GM19397 (cell line): Measurements from ENCODE around the gene DRD2.

ENCODE experiments used
- ATAC-seq: cut with Tn5 transposase; IDR thresholded peaks from one replicate; pipeline ENCODE4 v1.9.1; 2021; ENCODE audit warnings: mild to moderate bottlenecking, moderate library complexity; ENCODE audit not compliant: unreplicated experiment

Gene DRD2

DNA sequence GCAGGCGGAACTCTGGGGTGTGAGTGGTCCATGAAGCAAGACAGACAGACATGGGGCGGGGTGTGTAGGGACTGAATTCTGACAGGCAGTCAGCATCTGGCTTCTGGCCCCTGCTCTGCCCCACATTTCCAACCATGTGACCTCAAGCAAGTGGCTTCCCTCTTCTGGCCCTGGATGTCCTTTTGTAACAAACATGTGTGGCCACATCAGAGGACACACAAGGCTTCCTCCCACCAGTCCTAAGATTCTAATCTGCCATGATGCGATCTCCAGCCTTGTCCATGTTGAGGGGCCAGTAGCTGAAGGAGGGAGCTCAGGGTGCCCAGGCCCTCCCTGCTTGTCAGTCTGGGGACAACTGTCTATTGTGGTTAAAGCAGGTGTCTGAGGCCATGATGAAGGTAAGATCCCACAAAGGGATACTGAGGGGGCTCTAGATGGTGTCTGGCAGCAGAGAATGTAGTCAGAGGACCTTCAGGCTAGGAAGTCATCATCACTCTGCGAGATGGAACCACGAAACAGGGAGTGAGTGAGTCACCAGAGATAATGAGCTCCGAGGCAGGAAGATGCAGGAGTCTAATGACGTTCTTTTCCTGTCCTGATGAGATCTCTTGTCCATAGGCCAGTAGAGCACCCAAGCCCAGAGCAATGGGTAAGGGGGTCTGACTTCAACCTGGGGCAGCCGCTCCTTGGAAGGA is 27.4 kb downstream of the DRD2 start:
- ATAC-seq, result no peak

DNA sequence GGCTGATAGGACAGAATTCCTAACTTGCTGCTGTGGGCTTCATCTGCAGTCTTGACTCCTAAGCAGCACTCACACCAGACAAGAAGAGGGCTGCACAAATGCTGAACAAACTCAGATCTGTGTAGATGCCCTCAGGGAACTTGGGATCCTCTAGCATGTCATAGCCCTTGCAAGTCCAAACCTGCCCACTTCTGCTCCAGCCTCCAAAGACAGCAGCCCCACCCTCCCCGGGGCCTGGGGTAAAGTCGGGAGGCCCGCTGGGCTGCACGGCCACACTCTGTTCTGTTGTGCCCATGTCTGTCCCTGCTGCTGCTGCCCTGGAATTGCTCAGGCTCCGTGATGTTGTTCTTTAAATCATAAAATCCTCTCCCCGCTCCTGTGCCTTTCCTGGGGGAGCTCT is 28.3 kb downstream of the DRD2 start:
- ATAC-seq, result no peak

DNA sequence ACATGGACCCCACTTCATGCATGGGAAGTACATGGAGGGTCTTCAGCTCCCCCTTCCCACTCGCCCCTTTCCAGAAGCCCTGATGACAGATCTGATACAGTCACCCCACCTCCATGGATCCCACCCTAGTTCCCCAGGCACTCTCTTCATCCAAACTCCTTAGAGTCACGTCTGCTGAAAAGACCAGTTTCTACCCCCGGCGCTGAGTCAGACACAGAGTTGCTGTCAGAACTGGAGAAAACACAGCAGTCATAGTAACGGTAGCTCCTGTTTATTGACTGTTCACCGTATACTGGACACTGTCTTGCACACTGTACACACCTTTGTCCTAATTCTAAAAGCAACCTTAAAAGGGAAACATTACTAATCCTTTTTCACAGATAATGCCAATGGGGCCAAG is 29.1 kb downstream of the DRD2 start:
- no peak for ATAC-seq

DNA sequence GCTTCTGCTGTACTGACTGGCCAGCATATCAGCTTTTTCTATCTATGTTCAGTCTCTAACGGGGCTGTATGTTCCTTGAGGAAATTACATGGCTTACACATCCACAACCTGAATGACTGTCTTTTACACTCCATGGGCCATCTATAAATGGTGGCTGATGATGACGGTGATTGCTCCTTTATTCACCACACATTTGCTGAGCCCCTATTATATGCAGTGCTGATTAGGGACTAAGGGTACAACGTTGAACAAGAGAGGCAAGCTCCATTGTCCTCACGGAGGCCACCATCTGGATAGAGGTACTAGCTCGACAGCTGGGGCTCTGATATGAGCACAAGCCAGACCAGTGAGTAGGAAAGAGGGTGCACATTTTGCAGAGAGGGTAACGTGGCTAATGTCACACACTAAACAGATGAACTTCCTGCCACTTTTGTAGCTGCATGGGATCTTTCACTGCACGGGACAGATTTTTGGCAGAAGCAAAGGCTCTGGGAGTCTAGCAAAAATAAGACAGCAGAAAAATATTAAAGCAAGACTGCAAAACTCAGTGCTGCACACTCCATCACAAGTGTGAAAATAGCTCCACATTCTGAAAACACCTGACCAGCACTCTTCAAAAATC is 30.6 kb downstream of the DRD2 start:
- no peak for ATAC-seq

DNA sequence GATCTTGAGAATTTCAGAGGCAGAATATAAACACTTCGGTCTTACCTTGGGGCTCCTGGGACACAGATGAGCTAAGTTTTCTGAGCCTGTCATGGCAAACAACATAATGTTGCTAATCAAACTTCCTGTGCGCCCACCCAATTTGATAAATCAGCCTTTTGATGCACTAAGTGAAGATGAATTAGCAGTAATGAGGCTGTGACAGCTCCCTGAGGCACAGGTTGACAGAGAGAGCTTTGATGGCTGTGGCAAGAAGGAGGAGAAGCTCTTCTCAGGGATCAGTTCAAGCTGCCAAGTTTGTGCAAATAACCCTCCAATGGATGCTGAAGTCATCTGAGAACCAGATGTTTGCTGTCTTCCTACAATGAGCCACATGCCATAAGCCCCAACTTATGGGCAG is 34.4 kb downstream of the DRD2 start:
- no peak for ATAC-seq

DNA sequence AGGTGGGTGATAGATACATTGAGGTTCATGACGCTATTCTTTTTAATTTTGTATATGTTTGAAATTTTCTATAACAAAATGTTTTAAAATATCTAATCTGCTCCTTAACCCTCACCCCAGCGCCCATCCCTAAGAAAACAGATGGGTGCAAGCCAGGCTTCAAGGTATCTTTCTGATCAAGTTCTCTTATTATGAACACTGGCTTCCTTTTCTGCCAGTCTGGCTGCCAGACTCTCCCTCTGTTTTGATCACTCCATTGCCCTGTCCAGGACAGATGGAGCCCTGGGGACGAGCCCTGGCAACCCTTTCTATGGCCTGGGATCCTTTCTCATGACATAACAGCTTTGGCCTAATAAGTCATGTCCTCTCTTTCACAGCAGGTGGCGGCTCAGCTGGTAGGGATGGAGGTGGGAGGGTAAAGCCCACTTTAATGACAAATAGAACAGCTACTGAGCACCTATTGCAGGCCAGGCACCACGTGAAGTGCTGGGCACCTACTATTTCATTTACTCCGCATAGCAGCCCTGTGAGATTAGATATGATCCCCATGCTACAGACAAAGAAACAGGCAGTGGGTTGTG is 38.4 kb downstream of the DRD2 start:
- ATAC-seq, result no peak

DNA sequence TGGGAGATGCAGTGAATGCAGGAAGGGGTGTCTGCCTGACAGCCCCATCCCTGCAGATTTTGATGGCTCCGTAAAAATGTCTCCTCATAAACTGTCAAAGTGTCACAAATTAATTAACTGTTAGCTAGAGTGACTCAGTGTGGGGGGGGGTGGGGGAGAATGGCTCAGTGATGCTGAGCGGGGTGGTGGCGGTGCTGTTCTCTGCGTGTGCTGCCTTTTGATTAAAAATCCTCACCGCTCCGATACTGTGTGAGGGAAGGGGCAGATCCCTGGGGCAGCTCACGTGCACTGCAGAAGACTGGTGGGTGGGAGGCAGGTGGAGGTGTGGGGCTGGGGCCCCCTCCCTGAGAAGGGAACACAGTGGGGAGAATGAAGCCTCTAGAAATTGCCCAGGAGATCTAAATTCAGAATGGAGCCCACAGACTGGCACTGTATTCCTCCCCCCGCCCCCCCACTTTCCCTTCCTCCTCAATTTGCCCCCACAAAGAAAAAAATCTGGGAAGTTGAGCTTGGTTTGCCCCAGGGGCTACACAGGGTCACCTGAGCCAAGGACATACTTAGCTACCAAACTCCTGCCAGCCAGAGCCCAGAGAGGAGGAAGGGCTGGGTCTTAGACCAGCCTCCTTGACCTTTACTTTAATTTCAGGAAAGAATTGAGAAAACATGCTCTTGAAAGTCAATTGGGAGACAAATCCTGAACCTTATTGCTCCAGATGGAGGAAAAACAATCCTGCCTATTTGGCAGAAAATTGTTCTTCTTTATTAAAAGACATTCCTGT is 39.8 kb downstream of the DRD2 start:
- ATAC-seq, result no peak

DNA sequence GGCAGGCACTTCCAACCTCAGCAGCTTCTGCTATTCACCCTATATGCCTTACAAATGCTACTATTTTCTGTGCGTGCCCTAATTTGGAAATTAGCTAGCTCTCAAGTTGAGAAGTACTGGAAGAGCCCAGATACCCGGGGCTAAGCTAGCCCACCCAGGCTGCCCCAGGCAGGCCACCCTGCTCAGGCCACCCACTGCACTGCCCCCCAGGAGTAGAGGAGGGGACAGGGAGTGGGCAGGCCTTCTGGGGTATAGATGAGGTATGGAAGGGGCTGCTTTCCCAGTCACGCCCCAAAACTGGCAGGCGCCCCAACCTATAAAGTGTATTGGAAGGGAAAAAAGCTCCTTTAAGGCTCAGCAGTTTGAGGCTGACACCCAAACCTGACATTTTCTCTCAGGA is 43.5 kb downstream of the DRD2 start:
- ATAC-seq, result no peak

DNA sequence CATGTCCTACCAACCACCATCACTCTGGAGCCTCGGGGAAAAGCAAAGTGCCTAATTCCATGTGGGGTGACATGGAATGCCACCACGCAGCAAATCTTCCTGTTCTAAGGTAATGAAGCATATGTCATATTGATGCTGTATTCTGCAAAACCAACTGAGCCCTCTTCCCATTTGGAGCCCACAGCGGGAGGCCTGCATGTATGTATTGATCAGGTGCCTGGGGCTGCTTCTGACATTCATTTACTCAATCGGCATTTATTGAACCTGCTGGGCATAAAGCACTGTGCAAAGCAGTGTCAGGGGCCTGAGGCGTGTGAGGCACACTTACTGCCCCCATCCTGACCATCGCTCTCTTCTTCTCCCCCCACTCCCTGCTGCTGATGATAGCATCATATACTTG is 48.5 kb downstream of the DRD2 start:
- ATAC-seq, result no peak

DNA sequence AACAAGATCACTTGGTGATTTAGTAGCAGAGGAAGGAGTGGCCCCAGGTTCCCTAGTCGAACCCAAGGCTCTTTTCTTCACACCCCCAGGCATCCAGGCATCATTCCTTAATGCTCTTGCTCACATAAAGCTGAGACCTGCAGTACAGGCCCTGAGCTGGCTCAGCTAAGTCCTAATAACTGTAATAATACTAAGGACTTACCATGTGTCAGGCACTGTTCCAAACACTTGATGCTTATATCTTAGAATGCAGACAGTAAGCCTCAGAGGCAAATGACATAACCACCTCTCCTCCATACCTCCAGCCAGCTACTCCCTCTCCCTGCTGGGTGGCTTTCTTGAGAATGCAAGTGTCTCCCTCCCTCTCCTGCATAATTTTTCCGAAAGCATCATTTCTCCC is 54.4 kb downstream of the DRD2 start:
- no peak for ATAC-seq

DNA sequence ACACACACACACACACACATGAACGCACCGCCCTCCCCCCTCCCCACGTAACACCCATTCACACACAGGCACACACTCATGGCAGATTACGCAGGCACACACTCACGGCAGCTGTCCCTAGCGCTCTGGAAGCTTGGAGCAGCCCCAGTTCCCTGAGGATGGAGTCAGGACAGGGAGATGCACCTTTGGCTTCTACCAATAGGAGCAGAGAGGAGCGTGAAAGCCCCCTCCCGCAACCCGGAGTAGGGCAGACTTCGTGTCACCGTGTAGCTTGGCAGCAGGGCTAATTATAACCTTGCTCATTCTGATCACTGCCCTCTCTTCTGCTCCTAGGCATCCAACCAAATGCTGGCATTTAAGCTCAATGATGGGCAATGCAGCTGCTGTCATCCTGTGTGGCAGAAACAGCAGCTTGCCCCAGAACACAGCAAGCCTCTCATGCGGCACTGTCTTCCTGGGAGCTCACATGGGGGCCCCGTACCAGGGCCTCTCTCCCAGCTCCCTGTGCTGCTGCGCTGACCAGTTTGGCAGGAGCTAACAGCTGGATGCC is 55.7 kb downstream of the DRD2 start:
- no peak for ATAC-seq

DNA sequence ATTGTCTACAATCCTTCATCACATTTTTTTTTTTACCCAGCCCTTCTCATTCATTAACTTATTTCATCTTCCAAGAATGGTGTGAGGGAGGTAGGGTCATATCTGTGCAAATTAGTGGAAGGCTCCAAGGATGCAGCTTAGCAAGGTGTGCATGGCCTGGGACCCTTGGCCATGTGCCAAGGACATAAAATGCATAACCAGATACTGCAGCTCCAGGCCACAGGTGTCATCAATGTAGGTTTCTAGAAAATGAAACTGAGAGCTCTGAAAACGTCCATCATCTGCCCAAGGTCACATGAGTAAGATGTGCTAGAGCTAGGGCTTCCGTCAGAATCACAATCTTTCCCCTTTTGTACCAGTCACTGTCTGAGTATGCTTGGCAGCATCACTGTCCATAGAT is 57.8 kb downstream of the DRD2 start:
- ATAC-seq, result no peak

DNA sequence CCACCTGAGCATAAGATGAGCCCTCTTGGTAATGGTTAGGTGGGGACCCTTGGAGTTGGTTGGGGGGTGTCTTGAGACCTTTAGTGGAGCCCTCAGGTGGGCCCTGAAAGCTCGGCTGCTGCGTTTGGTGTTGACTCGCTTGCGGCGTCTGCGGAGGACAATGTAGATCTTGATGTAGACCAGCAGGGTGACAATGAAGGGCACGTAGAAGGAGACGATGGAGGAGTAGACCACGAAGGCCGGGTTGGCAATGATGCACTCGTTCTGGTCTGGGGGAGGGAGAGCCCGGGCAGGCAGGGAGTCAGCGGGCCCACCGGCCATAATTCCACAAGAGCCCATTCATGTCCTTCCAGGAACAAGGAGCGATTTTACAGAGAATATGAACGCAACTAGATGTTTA is 59.9 kb downstream of the DRD2 start:
- ATAC-seq, result no peak

DNA sequence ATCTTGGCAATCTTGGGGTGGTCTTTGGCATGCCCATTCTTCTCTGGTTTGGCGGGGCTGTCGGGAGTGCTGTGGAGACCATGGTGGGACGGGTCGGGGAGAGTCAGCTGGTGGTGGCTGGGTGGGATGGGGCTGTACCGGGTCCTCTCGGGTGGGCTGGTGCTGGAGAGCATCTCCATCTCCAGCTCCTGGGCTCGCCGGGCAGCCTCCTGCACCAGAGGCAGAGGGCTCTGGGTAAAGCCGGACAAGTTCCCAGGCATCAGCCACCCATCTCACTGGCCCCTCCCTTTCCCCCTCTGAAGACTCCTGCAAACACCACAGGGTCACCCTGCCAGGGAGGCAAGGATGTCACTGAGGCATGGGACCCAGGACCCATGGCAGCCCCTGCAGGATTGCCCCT is 62.5 kb downstream of the DRD2 start:
- ATAC-seq, result no peak

DNA sequence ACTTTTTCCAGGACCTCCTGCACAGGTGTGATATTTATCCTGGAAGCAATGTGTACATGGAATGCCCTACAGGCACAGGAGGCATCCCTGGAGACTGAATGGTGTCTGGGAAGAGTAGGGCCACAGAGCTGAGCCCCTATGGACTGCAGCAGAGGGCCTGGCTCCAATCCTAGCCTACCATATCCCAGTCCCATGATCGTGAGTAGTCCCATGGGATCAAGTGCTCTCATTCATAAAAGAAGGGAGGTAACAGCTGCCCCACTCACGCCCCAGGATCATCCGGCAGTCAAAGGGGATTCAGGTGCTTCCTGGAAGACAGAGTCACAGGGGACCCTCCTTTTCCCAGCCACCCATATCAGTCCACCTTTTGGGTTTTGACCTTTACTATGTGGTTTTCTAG is 63.7 kb downstream of the DRD2 start:
- ATAC-seq, result no peak

DNA sequence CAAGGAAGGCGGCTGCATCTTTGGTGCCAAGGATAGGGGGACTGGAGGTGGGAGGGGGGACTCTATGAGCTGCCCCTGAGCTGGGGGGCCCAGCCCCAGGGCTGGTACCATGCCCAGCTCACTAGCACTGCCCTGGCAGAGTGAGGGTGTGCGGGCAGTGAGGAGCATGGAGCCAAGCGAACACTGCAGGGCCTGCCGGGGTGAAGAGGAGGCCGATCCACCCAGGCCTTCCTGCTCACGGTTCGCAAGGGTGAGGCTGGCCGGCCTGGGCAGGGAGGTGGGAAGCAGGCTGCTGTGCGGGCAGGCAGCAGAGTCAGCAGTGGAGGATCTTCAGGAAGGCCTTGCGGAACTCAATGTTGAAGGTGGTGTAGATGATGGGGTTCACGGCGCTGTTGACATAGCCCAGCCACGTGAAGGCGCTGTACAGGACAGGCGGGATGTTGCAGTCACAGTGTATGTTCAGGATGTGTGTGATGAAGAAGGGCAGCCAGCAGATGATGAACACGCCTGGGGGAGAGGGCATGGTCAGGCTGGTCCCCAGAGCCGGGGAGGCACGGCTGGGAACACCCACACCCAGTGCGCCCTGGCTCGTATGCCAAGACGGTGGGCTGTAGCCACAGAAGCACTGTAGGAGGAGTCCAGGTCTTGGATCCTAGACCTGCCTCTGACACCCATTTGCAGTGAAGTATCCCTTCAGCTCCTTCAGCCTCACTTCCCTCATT is 64.6 kb downstream of the DRD2 start:
- ATAC-seq, result no peak

DNA sequence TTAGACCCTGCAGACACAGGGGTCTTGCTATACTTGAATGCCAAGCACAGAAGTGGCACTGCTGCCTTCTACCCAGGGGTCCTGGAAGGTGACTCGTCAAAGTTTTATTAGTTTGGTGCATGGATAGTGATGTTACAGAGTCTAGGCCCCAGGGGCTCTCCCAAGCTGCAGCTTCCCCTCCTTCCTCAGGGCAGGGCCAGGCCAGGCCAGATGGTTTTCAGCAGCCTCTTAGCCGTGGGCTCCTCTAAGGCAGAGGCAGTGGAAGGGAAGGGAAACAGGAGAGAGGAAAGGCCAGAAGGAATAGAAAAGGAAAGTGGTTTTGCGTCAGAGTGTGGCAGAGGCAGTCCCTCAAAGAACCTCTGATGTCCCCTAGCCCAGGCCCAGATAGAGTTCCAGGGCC is 65.7 kb downstream of the DRD2 start:
- no peak for ATAC-seq

DNA sequence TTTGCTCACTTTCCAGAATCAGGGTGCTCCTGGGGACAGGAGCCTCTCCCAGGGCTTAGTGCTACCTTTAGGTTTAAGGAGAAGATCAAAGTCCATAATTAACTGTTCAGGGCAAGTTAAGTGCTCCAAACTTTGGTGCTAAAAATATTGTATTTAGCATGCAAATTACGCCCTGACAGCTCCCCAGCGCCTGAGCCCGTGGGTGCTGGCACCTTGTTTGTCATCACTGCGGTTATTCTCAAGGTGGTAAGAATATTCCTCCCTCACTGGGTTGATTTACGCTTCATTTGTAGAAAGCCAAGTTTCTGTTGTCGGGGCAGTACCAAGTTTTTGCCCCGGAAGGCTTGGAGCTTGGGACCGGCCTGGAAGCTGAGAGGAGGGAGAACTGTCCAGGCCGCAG is 66.3 kb downstream of the DRD2 start:
- ATAC-seq, result no peak

DNA sequence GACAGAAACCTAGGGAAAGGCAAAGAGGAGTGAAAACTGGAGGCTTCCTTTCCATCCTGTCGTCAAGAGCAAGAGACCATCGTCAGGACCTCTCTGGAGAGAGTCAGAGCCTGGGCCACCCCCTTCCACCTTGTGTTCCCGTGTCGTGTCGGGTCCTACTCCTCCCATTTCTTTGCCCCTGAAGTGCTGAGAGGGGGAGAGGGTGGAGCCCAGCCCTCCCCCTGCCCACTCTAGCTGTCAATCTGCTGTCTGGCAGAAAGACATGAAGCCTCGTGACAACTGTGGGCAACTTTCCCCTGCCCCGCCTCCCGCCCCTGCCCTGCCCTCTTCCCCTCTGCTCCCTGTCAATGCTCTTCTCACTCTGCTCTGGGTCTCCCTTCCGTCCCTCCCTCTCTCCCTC is 67.0 kb downstream of the DRD2 start:
- ATAC-seq, result no peak

DNA sequence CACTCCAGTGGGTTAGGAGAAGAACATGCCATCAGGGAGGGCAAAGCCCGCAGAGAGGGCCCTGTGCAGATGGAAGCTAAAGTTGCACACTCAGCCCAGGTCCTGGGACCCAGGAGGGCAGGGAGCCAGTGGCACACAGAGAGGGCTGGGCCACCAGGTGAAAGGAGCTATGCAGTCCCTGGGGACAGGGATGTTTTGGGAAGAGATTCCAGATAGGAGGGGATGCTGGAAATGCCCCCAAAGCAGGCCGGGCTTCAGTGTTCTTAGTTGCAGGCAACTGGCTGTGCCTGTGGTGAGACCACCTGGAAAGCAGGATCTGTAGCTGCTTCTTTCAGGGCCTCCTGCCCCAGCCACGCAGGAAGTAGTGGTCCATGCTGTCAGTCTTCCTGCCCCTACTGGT is 68.0 kb downstream of the DRD2 start:
- ATAC-seq, result no peak
